Measurements from ENCODE around the gene RRBP1.
A peak's percentile ranks its signal among the peaks of the same experiment; 100 is the strongest.
"Not testable (repeated sequence)": the region's sequence is repeated elsewhere in the genome, so short reads cannot be mapped to it uniquely, and the experiment has no call there.

Gene RRBP1

DNA sequence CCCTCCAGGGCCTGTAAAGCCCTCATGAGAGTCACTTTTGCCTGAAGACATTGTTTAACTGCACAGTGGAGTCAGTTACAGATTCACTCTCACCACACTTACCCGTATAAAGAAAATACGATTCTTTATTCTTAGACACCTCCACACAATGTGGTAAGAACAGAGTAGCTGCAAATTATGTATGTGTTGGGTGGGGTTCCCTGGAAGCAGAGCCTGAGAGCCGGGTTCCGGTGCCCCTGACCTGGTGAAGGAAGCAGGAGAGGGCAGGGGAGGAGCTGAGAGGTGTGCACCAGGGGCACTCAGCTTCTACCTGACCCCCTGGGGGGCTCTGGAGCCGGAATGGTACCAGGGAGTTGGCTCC lies 29.2 kb upstream of the RRBP1 start:
- Histone ChIP-seq H3K4me2 (ENCODE audit: low read length) (no peak overlapping the region), H3K4me1 (ENCODE audit: control insufficient read depth, low read depth, low read length) (peaks cover 2% of the 10 kb centered on the region), H3K4me3 (ENCODE audit: low read length) (no peak overlapping the region), H3K79me1 (ENCODE audit: low read length) (no peaks in the 10 kb centered on the region), H3K79me2 (ENCODE audit: control insufficient read depth, insufficient read depth, low read length) (no peaks in the 10 kb centered on the region), H3K18ac (ENCODE audit: low read length) (no peak overlapping the region), H4K5ac (ENCODE audit: low read length) (no peak overlapping the region), H2BK120ac (ENCODE audit: low read depth, low read length) (no peak overlapping the region), H2BK5ac (ENCODE audit: low read length) (no peak overlapping the region), H3K9ac (ENCODE audit: low read length) (no peak overlapping the region), H3K27me3 (ENCODE audit: insufficient read depth, low read length, poor library complexity) (no peaks in the 10 kb centered on the region), H3K27ac (ENCODE audit: low read depth, low read length) (no peak overlapping the region), H3K23ac (ENCODE audit: low read length) (no peak overlapping the region), H4K8ac (ENCODE audit: low read depth, low read length) (no peak overlapping the region), H3K56ac (ENCODE audit: low read length) (no peak overlapping the region), H3K4ac (ENCODE audit: low read depth, low read length) (no peak overlapping the region), H2BK15ac (replicated peaks; ENCODE audit: low read depth) (no peak overlapping the region), H2AK5ac (ENCODE audit: low read length) (no peak overlapping the region), H3K36me3 (ENCODE audit: control insufficient read depth, insufficient read depth, low read length) (no peaks in the 10 kb centered on the region)
- no CpG with 5 or more reads among the region's 5 CpGs for WGBS (ENCODE audit: extremely low coverage, insufficient coverage, low lambda C conversion rate)
- no peak for DNase-seq

GRCh38 chr20:17710379-17711266 lies 28.6 kb upstream of the RRBP1 start:
- H3K79me1 ChIP-seq (ENCODE audit: low read length): no peaks in the 10 kb centered on the region
- H3K23ac ChIP-seq (ENCODE audit: low read length): no peak overlapping the region
- no peak overlapping the region for H3K4me3 ChIP-seq (ENCODE audit: low read length)
- no peak overlapping the region for H3K4me2 ChIP-seq (ENCODE audit: low read length)
- H3K4ac ChIP-seq (ENCODE audit: low read depth, low read length): peak overlapping the region; percentile 22
- no peaks in the 10 kb centered on the region for H3K79me2 ChIP-seq (ENCODE audit: control insufficient read depth, insufficient read depth, low read length)
- H2BK5ac ChIP-seq (ENCODE audit: low read length): no peak overlapping the region
- H3K18ac ChIP-seq (ENCODE audit: low read length): no peak overlapping the region
- H3K27ac ChIP-seq (ENCODE audit: low read depth, low read length): no peak overlapping the region
- H2BK15ac ChIP-seq (replicated peaks; ENCODE audit: low read depth): no peak overlapping the region
- H3K27me3 ChIP-seq (ENCODE audit: insufficient read depth, low read length, poor library complexity): no peaks in the 10 kb centered on the region
- DNase-seq: no peak
- H3K4me1 ChIP-seq (ENCODE audit: control insufficient read depth, low read depth, low read length): peaks cover 2% of the 10 kb centered on the region
- peak overlapping the region; percentile 53 for H3K56ac ChIP-seq (ENCODE audit: low read length)
- H3K9ac ChIP-seq (ENCODE audit: low read length): no peak overlapping the region
- H4K8ac ChIP-seq (ENCODE audit: low read depth, low read length): no peak overlapping the region
- H2AK5ac ChIP-seq (ENCODE audit: low read length): no peak overlapping the region
- no CpG with 5 or more reads among the region's 21 CpGs for whole genome bisulfite sequencing (ENCODE audit: extremely low coverage, insufficient coverage, low lambda C conversion rate)
- H4K5ac ChIP-seq (ENCODE audit: low read length): no peak overlapping the region
- no peaks in the 10 kb centered on the region for H3K36me3 ChIP-seq (ENCODE audit: control insufficient read depth, insufficient read depth, low read length)
- no peak overlapping the region for H2BK120ac ChIP-seq (ENCODE audit: low read depth, low read length)

DNA sequence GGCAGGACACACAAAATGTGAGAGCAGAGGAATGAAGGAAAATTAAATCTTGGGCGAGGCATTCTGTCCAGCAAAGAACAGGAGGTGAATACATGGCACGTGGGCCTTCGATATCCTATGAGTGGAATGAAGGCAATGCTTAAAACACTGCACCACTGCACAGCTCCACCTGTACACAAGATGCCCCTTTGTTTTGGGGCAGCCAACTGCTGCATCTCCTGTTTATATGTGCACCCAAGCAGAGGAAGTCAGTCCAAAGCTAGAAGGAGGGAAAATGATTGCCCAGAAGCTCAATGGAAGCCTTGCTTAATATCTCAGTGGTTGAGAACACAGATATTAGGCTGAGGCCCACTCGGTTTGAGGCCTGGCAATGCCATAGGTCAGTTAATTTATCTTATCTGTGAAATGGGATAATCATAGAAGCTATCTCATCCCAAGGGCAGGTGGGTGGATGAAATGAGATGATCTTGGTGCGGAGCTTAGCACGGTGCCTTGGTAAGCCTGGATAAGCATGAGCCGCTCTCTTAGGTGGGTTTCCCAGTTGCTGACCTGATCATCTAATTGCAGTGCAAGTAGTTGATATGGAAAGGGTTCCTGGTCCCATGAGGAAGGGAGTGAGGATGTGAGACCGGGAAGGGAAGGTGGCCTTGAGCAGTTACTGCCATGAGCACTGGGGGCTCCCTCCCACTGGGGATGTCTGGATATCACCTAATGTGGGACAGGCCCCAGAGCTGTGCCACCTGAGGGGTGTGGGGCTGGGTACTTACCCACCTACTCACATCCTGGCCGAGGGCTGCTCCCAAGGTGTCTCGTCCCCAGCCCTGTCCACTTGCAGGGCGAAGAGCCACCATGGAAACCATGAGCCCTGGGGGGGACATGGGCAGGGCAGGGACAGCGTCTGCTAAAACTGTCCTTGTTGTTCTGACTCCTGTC lies 27.6 kb upstream of the RRBP1 start:
- H3K4me2 ChIP-seq (ENCODE audit: low read length): no peak overlapping the region
- no peak overlapping the region for H3K18ac ChIP-seq (ENCODE audit: low read length)
- H3K36me3 ChIP-seq (ENCODE audit: control insufficient read depth, insufficient read depth, low read length): no peaks in the 10 kb centered on the region
- no peaks in the 10 kb centered on the region for H3K79me1 ChIP-seq (ENCODE audit: low read length)
- H2BK15ac ChIP-seq (replicated peaks; ENCODE audit: low read depth): no peak overlapping the region
- DNase-seq: no peak
- no peak overlapping the region for H3K56ac ChIP-seq (ENCODE audit: low read length)
- no peak overlapping the region for H3K4me3 ChIP-seq (ENCODE audit: low read length)
- WGBS (ENCODE audit: extremely low coverage, insufficient coverage, low lambda C conversion rate): no CpG with 5 or more reads among the region's 12 CpGs
- H4K8ac ChIP-seq (ENCODE audit: low read depth, low read length): no peak overlapping the region
- no peaks in the 10 kb centered on the region for H3K27me3 ChIP-seq (ENCODE audit: insufficient read depth, low read length, poor library complexity)
- no peak overlapping the region for H2BK5ac ChIP-seq (ENCODE audit: low read length)
- H3K9ac ChIP-seq (ENCODE audit: low read length): no peak overlapping the region
- H2BK120ac ChIP-seq (ENCODE audit: low read depth, low read length): no peak overlapping the region
- no peak overlapping the region for H3K4ac ChIP-seq (ENCODE audit: low read depth, low read length)
- peak overlapping the region; percentile 19 for H3K23ac ChIP-seq (ENCODE audit: low read length)
- no peak overlapping the region for H3K27ac ChIP-seq (ENCODE audit: low read depth, low read length)
- peaks cover 2% of the 10 kb centered on the region for H3K4me1 ChIP-seq (ENCODE audit: control insufficient read depth, low read depth, low read length)
- no peak overlapping the region for H4K5ac ChIP-seq (ENCODE audit: low read length)
- H3K79me2 ChIP-seq (ENCODE audit: control insufficient read depth, insufficient read depth, low read length): no peaks in the 10 kb centered on the region
- H2AK5ac ChIP-seq (ENCODE audit: low read length): no peak overlapping the region

DNA sequence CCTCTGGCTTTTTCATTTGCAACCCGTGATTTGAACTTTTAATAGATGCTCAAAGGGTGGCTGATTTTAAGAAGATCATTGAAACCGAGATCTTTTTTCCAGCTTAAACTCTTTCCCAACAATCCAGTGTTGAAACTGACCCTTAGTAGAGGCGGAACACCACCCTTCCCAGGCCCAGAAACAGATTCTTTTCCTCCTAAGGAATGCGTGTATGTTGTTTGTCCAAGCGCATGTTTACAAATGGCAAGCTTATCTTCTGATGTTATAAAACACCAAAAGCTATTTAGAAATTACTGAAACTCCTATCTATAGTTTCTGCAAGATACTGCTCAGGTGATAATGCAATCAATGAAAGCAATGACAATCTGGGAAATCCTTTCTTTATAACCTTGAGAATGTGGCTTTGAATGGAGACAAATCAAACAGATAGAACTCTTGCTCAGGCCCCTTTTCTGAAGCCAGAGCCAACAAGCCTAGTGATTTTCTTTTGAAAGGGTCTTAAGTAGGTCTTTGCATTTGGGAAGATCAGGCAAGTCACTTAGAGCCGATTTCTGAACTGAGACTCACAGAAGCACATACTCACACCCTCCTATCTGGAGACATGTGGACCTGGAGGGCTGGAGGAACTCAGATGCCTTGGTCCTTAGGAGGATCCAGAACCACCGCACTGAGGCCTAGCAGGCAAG lies 26.8 kb upstream of the RRBP1 start:
- Histone ChIP-seq H3K18ac (ENCODE audit: low read length) (no peak overlapping the region), H2BK15ac (replicated peaks; ENCODE audit: low read depth) (no peak overlapping the region), H4K8ac (ENCODE audit: low read depth, low read length) (no peak overlapping the region), H3K79me1 (ENCODE audit: low read length) (no peaks in the 10 kb centered on the region), H3K4me2 (ENCODE audit: low read length) (no peak overlapping the region), H3K4me1 (ENCODE audit: control insufficient read depth, low read depth, low read length) (peaks cover 2% of the 10 kb centered on the region), H3K56ac (ENCODE audit: low read length) (peak overlapping the region; percentile 18), H3K9ac (ENCODE audit: low read length) (no peak overlapping the region), H3K27ac (ENCODE audit: low read depth, low read length) (no peak overlapping the region), H2BK120ac (ENCODE audit: low read depth, low read length) (no peak overlapping the region), H3K4ac (ENCODE audit: low read depth, low read length) (no peak overlapping the region), H3K36me3 (ENCODE audit: control insufficient read depth, insufficient read depth, low read length) (no peaks in the 10 kb centered on the region), H3K23ac (ENCODE audit: low read length) (no peak overlapping the region), H2AK5ac (ENCODE audit: low read length) (no peak overlapping the region), H3K27me3 (ENCODE audit: insufficient read depth, low read length, poor library complexity) (no peaks in the 10 kb centered on the region), H4K5ac (ENCODE audit: low read length) (no peak overlapping the region), H3K79me2 (ENCODE audit: control insufficient read depth, insufficient read depth, low read length) (no peaks in the 10 kb centered on the region), H2BK5ac (ENCODE audit: low read length) (no peak overlapping the region), H3K4me3 (ENCODE audit: low read length) (no peak overlapping the region)
- WGBS (ENCODE audit: extremely low coverage, insufficient coverage, low lambda C conversion rate): no CpG with 5 or more reads among the region's 7 CpGs
- DNase-seq: no peak

GRCh38 chr20:17707951-17708350 lies 25.9 kb upstream of the RRBP1 start:
- not testable (repeated sequence) for H4K8ac ChIP-seq (ENCODE audit: low read depth, low read length); H3K79me2 ChIP-seq (ENCODE audit: control insufficient read depth, insufficient read depth, low read length); H3K79me1 ChIP-seq (ENCODE audit: low read length); DNase-seq; H3K56ac ChIP-seq (ENCODE audit: low read length); H3K9ac ChIP-seq (ENCODE audit: low read length); H2AK5ac ChIP-seq (ENCODE audit: low read length); H2BK5ac ChIP-seq (ENCODE audit: low read length); H3K27me3 ChIP-seq (ENCODE audit: insufficient read depth, low read length, poor library complexity); H3K4ac ChIP-seq (ENCODE audit: low read depth, low read length); H3K36me3 ChIP-seq (ENCODE audit: control insufficient read depth, insufficient read depth, low read length); H3K23ac ChIP-seq (ENCODE audit: low read length); H3K27ac ChIP-seq (ENCODE audit: low read depth, low read length); H4K5ac ChIP-seq (ENCODE audit: low read length); H3K4me2 ChIP-seq (ENCODE audit: low read length); H2BK120ac ChIP-seq (ENCODE audit: low read depth, low read length); H3K18ac ChIP-seq (ENCODE audit: low read length); H3K4me1 ChIP-seq (ENCODE audit: control insufficient read depth, low read depth, low read length); H2BK15ac ChIP-seq (replicated peaks; ENCODE audit: low read depth); H3K4me3 ChIP-seq (ENCODE audit: low read length)
- no CpG with 5 or more reads among the region's 3 CpGs for WGBS (ENCODE audit: extremely low coverage, insufficient coverage, low lambda C conversion rate)
